DMS153 treated with DMSO at 0.1 percent for 48 hours (cell line): Measurements from ENCODE around the gene SLC6A7.
"Not testable (repeated sequence)": the region's sequence is repeated elsewhere in the genome, so short reads cannot be mapped to it uniquely, and the experiment has no call there.

Experiments used
- DNase-seq: peaks from one replicate; lab custom pipeline; 2025; ENCODE audit not compliant: unreplicated experiment; lab: John Stamatoyannopoulos, UW

Gene SLC6A7

DNA sequence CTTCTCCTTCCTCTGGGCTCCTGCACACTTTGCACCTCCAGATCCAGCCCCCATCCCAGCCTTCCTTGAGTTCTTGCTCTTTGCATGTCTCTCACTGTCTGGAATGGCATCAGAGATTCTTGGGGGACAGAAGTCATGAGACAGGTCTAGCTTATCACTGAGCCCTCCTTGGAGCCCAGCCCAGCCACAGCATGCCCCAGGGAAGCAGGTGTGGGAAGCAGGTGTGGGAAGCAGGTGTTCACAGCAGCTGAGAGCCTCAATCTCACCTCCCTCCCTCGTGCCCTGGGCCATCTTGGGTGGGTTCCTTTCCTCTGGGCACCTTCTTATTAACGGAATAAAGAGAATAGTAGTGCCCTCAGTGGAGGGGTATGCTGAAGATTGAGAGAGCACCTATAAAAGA is 27.2 kb downstream of the SLC6A7 start:
- DNase-seq: no peak

DNA sequence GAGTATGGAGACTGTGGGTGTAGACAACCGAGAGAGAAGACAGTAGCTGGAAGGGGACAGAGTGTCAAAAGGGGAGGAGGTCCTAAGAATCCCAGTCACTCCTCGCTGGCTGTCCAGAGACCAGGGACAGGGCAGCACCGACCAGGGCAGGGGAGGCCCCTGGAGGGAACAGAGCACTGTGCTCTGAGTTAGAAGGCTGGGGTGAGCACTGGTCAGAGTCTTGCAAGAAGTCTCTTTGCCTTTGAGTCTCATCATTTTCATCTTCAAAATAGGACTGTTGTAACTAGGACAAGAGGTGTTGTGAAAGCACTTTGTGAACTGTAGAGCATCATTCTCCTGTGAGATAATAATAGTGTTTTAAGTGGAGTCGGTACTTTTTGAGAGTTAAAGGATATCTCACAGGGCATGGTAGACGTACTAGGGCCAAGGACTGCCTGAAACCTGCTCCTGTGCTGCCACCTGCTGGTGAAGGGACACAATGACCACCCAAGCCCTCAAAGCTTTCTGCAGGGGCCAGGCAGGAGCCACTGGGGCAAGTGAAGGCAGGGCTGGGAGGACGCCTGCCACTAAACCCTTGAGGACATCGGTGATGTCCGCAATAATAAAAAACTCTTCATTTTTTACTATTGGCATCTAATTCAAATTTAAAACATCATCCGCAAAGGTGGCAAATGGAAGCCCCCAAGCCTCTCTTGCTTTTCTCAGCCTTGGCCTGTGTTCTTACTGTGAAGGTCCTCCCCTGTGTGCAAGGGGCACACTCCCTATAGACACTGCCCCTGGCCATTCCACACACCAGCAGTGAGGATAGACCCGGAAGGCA is 28.2 kb downstream of the SLC6A7 start:
- peak; percentile 0 for DNase-seq

DNA sequence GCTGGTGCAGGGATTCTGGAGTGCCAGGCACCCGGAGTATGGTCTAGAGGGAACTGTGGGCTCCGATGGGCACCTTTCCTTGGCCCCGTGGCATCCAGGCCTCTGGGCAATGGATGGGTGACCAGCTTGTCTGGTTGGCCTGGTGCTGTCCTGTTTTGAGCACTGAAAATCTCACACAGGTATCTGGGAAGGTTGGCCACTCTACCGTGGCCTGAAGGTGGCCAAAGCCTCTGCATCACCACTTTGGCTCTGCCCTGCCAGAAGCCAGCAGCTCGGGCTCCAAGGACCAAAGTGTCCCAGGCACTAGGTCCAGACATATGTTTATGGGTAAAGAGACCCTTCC is 28.8 kb downstream of the SLC6A7 start:
- DNase-seq: no peak

DNA sequence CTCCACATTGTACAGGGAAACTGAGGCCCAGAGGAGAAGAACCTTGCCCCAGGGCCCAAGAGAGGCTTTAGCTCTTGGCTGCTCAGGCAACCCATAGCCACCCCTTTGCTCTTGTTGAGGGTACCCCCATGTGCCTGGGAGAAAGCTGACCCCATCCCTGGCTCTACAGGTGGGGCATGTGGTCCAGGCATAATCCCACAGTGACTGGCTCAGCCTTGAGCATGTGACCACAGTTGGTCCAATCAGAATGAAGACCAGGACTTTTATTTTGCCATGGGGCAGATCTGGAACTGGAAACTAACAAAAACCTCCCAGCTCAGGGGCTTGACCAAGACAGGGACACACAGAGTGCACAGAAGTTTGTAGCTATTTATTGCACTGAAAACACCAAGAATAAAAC is 29.3 kb downstream of the SLC6A7 start:
- no peak for DNase-seq

DNA sequence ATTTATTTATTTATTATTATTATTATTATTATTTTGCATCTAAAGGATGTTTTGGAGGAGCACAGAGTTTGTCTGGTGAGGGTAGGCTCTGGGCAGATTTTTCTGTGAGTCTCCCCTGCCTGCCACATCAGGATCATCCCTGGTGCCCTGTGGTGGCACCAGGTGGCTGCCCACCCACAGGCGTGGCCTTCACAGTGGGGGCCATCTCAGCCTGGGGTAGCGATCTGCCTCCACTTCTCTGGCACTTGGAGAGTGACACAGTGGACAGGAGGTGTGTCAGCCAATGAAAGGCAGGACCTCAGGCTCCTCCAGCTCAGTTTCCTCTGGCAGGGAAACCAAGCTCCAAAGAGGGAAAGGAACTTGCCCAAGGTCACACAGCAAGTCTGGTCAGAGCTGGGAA is 30.0 kb downstream of the SLC6A7 start:
- DNase-seq: no peak

DNA sequence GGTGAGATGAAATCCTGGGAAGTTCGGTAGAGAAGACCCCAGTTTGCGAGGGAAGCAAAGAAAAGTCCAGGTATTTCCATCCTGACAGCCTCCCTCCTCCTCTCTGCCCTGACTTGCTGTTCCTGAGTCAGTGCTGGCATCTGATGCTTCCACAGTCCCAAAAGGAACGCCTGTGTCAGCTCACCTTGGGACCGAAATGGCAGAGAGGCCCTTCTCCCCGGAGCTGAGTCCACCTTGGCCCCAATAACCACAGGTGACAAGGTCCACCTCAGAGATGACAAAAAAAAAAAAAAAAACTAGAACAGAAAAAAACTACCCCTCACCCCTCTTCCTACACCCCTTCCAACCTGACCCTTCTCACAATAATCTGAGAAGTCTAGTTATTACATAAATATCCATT is 31.6 kb downstream of the SLC6A7 start:
- DNase-seq: no peak

- DNase-seq: no peak
Measured at GRCh38 chr5:150222906-150223305, 33.0 kb downstream of the SLC6A7 start.

GRCh38 chr5:150223474-150223873 is 33.6 kb downstream of the SLC6A7 start:
- no peak for DNase-seq

GRCh38 chr5:150224483-150225027 is 34.7 kb downstream of the SLC6A7 start:
- no peak for DNase-seq

DNA sequence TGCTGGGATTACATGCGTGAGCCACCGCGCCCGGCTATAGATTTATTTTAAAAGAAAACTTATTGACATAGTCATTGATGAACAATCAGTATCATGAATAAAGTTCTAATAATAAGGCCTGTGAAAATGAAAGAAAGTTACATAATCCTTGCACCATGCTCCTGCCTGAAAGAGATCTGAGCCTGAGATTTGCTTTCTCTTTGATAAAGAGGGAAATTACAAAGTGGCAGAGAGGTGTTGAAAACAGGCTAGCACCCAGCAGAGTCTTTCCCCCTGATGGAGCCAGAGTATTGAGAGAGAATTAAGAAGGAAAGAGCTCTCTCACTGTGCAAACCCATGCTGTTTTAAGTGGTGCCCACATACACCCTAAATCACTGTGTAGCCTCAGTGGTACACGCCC is 37.2 kb downstream of the SLC6A7 start:
- DNase-seq: no peak

DNA sequence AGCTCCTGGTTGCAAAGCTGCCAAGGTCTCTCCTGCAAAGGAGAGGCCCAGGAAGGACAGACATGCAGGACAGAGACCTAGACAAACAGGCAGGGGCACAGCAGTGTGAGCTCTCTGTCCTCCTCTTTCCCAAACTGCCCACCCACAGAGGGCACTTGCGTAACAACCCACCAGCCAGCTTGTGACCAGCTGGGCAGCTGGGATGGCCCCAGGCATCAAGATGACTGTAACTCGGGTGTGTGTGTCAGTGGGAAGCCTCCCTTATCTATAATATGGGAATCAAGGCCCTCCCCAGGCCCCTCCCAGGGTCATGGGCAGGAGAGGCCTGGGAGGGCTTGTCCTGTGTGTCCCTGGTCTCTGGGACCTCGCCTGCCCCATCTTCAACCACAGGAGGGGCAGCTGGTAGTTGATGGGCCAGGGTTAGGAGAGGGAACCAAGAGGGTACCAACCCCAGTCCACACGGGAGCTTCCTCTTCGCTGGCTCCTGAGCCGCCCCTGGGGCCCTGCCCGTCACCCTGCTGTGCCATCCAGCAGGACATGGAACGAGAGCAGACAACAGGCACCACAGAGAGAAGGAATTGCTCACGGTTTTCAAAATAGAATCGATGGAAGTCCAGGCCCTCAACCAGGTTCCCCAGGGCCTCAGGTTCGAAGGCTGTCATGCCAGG is 37.9 kb downstream of the SLC6A7 start:
- DNase-seq: no peak

GRCh38 chr5:150229571-150229970 is 39.7 kb downstream of the SLC6A7 start:
- no peak for DNase-seq

DNA sequence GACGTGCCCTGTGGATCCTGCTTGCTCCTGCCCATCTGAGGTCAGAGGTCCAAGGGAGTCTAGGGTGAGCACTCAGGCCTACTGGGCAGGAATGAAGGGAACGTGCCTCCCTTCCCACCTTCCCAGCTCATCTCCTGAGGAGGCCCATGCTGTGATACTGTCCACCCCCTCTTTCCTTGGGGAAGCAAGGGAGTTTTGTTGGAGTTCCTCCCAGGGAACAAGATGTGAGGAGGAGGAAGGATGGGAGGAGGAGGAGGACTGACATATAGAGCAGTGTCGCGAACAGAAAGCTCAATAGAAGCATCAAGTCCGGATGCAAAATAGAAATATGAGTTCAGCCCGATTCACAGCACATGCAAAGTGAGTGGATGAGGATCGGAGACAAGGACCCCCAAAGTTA is 41.0 kb downstream of the SLC6A7 start:
- no peak for DNase-seq

- DNase-seq: not testable (repeated sequence)
Measured at GRCh38 chr5:150233706-150234105, 43.8 kb downstream of the SLC6A7 start.

- DNase-seq: no peak
Measured at GRCh38 chr5:150234576-150235499, 45.0 kb downstream of the SLC6A7 start.

DNA sequence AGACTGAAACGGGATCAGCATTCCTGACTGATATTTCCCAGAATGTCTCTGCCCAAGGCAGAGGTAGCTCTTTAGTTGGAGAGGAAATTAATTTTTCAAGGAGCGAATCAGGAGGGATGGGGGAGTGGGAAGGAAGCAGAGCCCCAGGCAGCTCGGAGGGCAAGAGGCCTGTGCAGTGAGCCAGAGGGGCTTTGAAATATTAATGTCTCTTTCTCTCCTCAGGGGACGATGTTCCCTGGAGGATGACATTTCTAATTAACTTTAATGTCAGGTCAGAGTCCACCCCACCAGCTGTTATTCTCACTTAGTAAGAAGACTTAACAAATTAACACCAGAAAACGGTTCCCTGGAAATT is 45.6 kb downstream of the SLC6A7 start:
- no peak for DNase-seq

GRCh38 chr5:150236313-150236712 is 46.5 kb downstream of the SLC6A7 start:
- DNase-seq: no peak

GRCh38 chr5:150236981-150237754 is 47.3 kb downstream of the SLC6A7 start:
- no peak for DNase-seq

DNA sequence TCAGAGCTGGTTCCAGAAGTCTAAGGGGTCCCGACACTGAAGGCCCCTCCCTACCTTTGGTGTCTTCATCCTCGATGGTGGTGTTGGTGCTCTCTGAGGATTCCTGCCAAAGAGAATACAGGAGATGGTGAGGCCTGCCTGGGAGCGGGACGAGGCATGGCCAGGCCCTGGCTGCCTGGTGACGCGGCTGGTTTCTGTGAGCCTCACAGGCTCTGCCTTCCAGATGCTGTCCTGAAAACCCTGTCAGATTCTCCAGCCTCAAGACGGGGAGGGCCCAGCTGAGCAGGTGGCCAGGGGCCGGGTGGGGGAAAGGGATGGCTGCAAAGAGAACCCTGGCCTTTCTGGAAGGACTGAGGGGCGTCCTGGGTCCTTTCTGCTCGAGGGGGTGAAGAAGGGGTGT is 48.8 kb downstream of the SLC6A7 start:
- no peak for DNase-seq

DNA sequence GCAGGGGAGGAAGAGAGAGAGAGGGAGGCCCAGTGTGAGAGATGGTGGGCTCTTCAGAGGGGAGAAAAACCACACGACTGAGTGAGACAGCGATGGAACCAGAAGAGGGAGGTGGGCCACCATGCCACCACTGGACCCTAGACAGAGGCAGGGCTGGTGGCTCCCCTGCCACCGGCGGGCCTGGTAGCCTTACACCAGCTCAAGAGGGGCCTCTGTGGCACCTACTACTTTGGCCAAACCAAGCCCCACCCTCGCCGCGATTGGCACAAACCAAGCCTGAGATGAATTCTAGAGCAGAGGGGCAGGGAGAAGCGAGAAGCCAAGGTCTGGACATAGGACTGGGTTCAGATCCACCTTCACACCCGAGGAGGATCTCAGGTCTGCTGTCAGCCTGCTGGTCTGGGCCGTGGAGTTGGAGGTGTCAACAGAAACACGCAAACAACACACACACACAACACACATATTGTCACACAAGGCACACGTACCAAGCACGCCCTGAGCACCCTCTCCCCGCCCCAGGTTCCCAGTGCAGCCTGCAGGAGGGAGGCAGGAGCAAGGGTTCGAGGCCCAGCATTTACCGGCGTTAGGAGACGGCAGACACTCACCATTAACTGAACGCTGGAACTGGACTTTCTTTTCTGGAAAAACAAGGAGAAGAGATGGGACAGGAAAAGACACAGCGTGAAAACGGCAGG is 49.4 kb downstream of the SLC6A7 start:
- DNase-seq: no peak
